HEK293 (cell line): ENCODE measurements around the gene ORC2.

Source experiments
- SCRT1 ChIP-seq: fragments of 450-650 bp; formaldehyde crosslinking; IDR thresholded peaks from 2 replicates; pipeline ENCODE4 v1.5.1; 2016; ENCODE audit warnings: missing biosample characterization, missing genetic modification characterization, borderline replicate concordance
- TCF7L2 ChIP-seq: IDR thresholded peaks from 2 replicates; pipeline ENCODE4 v1.6.1; 2011; ENCODE audit warnings: low read depth, mild to moderate bottlenecking, inconsistent platforms, low read length, moderate library complexity, borderline replicate concordance
- YY1 ChIP-seq: fragments of 450-650 bp; formaldehyde crosslinking; IDR thresholded peaks from 2 replicates; pipeline ENCODE4 v1.5.1; 2018; ENCODE audit warnings: missing biosample characterization, missing genetic modification characterization
- ZFP41 ChIP-seq: fragments of 450-650 bp; formaldehyde crosslinking; IDR thresholded peaks from 2 replicates; pipeline ENCODE4 v1.5.1; 2016; ENCODE audit warnings: missing biosample characterization, missing genetic modification characterization, borderline replicate concordance
- ZNF121 ChIP-seq: fragments of 450-650 bp; formaldehyde crosslinking; IDR thresholded peaks from 2 replicates; pipeline ENCODE4 v1.5.1; 2016; ENCODE audit warnings: missing biosample characterization, missing genetic modification characterization
- ZNF138 ChIP-seq: fragments of 450-650 bp; formaldehyde crosslinking; IDR thresholded peaks from 2 replicates; pipeline ENCODE4 v1.5.1; 2016; ENCODE audit warnings: missing biosample characterization, missing genetic modification characterization, borderline replicate concordance
- ZNF335 ChIP-seq: fragments of 450-650 bp; formaldehyde crosslinking; conservative IDR thresholded peaks from 2 replicates; pipeline ENCODE4 v1.5.1; 2016; ENCODE audit warnings: missing biosample characterization, missing genetic modification characterization
- ZNF777 ChIP-seq: fragments of 450-650 bp; formaldehyde crosslinking; IDR thresholded peaks from 2 replicates; pipeline ENCODE4 v1.5.1; 2017; ENCODE audit warnings: missing biosample characterization, missing genetic modification characterization, borderline replicate concordance
- ZNF785 ChIP-seq: fragments of 450-650 bp; formaldehyde crosslinking; IDR thresholded peaks from 2 replicates; pipeline ENCODE4 v1.5.1; 2016; ENCODE audit warnings: missing biosample characterization, missing genetic modification characterization
- ZNF830 ChIP-seq: fragments of 450-650 bp; IDR thresholded peaks from 2 replicates; pipeline ENCODE4 v1.5.0; 2018; ENCODE audit warnings: missing biosample characterization, missing genetic modification characterization, low read depth, mild to moderate bottlenecking, moderate library complexity
- TF ChIP-seq, protein P1 (sequence below): fragments of 450-650 bp; formaldehyde crosslinking; IDR thresholded peaks from 2 replicates; pipeline ENCODE4 v1.5.1; 2016; ENCODE audit warnings: missing biosample characterization, missing genetic modification characterization
- TF ChIP-seq, protein P2 (sequence below): fragments of 450-650 bp; formaldehyde crosslinking; IDR thresholded peaks from 2 replicates; pipeline ENCODE4 v1.5.1; 2016; ENCODE audit warnings: missing biosample characterization, missing genetic modification characterization

DNA sequence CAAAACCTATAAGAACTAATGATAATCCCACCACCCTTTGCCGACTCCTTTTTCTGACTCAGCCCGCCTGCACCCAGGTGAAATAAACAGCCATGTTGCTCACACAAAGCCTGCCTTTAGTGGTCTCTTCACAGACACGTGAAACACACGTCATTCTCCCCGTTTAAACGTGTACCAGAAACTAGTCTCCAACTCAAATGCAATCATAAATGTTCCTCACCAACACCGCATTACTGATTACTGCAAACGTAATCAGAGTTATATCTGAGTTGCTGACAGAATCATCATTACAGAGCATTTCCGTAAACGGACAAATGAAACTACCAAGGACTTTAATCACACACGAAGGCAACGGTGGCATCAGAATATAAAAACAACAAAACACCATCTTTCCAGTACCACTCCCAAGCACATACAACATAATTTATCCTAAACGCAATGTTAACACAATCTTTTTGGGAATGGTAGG lies 100.9 kb downstream of the ORC2 start:
- TF ChIP-seq, protein P1, sequence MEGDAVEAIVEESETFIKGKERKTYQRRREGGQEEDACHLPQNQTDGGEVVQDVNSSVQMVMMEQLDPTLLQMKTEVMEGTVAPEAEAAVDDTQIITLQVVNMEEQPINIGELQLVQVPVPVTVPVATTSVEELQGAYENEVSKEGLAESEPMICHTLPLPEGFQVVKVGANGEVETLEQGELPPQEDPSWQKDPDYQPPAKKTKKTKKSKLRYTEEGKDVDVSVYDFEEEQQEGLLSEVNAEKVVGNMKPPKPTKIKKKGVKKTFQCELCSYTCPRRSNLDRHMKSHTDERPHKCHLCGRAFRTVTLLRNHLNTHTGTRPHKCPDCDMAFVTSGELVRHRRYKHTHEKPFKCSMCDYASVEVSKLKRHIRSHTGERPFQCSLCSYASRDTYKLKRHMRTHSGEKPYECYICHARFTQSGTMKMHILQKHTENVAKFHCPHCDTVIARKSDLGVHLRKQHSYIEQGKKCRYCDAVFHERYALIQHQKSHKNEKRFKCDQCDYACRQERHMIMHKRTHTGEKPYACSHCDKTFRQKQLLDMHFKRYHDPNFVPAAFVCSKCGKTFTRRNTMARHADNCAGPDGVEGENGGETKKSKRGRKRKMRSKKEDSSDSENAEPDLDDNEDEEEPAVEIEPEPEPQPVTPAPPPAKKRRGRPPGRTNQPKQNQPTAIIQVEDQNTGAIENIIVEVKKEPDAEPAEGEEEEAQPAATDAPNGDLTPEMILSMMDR (tag by site-specific recombination) = no peak
- no peak for TF ChIP-seq ZNF830
- TF ChIP-seq ZNF335 = no peak
- no peak for TF ChIP-seq YY1 (tag by site-specific recombination)
- no peak for TF ChIP-seq ZNF785 (tag by site-specific recombination)
- TF ChIP-seq ZNF121 = no peak
- TF ChIP-seq, protein P2, sequence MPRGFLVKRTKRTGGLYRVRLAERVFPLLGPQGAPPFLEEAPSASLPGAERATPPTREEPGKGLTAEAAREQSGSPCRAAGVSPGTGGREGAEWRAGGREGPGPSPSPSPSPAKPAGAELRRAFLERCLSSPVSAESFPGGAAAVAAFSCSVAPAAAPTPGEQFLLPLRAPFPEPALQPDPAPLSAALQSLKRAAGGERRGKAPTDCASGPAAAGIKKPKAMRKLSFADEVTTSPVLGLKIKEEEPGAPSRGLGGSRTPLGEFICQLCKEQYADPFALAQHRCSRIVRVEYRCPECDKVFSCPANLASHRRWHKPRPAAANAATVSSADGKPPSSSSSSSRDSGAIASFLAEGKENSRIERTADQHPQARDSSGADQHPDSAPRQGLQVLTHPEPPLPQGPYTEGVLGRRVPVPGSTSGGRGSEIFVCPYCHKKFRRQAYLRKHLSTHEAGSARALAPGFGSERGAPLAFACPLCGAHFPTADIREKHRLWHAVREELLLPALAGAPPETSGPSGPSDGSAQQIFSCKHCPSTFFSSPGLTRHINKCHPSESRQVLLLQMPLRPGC (tag by site-specific recombination) = no peak
- no peak for TF ChIP-seq ZFP41 (tag by site-specific recombination)
- TF ChIP-seq ZNF777 (tag by site-specific recombination) = no peak
- no peak for TF ChIP-seq ZNF138
- TF ChIP-seq SCRT1 (tag by site-specific recombination) = no peak
- no peak for TF ChIP-seq TCF7L2
